Measurements from ENCODE around the gene PLPPR1.

Gene PLPPR1

DNA sequence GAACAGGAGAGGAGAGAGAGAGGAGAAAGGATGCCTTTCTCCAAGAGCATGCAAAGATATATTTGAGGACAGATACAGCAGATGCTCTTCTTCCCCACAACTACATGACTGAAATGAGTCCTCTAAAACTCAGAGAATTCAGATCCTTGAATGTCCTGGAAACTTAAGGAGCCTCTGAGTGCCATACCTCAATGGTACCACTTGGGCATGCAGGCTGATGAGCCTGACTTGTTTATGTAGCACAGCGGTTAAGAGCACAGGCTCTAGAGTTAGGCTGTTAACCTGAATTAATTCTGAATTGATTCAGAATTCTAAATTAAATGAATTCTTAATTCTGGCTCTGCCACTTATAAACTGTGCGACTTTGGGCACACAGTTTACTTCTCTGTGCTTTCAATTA, 5.7 kb downstream of the PLPPR1 start:
- Histone ChIP-seq H4K91ac (ENCODE audit: low read depth, low read length) (no peak overlapping the region), H2BK120ac (ENCODE audit: insufficient read depth, low read length, poor library complexity) (no peak overlapping the region), H3K9ac (ENCODE audit: low read length) (no peak overlapping the region), H3K79me1 (ENCODE audit: low read length) (no peaks in the 10 kb centered on the region), H2AFZ (ENCODE audit: insufficient read depth, low read length, poor library complexity) (no peak overlapping the region), H3K36me3 (ENCODE audit: control insufficient read depth in 1 of 2, insufficient read depth in 2 of 2, low read length in 2 of 2) (no peaks in the 10 kb centered on the region), H3K14ac (ENCODE audit: low read length) (no peak overlapping the region), H2BK5ac (ENCODE audit: low read depth, low read length, poor library complexity) (no peak overlapping the region), H2BK12ac (ENCODE audit: low read length) (no peak overlapping the region), H3K23ac (ENCODE audit: low read length) (no peak overlapping the region), H4K12ac (ENCODE audit: low read depth, low read length) (no peak overlapping the region), H3K4me1 (ENCODE audit: control insufficient read depth in 1 of 2, insufficient read depth in 2 of 2, low read length in 2 of 2) (peaks cover 1 to 2% of the 10 kb centered on the region in 2 experiments), H3K9me3 (ENCODE audit: insufficient read depth, low read depth, low read length) (no peaks in the 10 kb centered on the region), H3K4me2 (ENCODE audit: low read length) (no peak overlapping the region), H2AK5ac (ENCODE audit: low read length) (no peak overlapping the region), H4K8ac (ENCODE audit: low read depth, low read length) (no peak overlapping the region), H3K27me3 (ENCODE audit: insufficient read depth, low read length) (peaks cover 14% of the 10 kb centered on the region), H3K4me3 (ENCODE audit: low read depth, low read length) (no peak overlapping the region), H3K79me2 (ENCODE audit: control insufficient read depth, insufficient read depth, low read length, poor library complexity) (no peaks in the 10 kb centered on the region), H3K18ac (ENCODE audit: low read length) (no peak overlapping the region), H3K4ac (ENCODE audit: low read depth, low read length) (no peak overlapping the region), H3K27ac (ENCODE audit: low read depth, low read length) (no peak overlapping the region)
- WGBS (ENCODE audit: extremely low coverage, insufficient coverage, insufficient read length), result no CpG with 5 or more reads among the region's 2 CpGs
- DNase-seq, result no peak

DNA sequence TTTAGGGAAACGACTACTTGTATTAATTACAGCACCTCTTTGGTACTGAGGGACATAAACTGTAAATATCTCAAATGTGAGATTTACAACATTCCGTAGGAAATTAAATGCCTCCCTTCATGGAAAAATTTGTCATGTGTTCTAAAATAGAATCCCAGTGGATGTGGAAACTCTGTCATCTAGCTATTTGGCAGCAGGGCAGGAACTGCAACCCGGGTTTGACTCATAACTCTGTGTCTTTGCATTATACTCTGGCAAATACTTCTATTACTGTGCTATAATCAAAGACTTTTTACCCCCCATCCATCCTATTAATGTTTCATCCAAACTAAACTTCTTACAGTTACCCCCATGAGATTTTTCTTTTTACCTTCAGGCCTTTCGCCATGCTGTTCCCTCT, 6.6 kb downstream of the PLPPR1 start:
- WGBS (ENCODE audit: extremely low coverage, insufficient coverage, insufficient read length), result no CpG with 5 or more reads among the region's 4 CpGs
- Histone ChIP-seq H3K9me3 (ENCODE audit: insufficient read depth, low read depth, low read length) (no peaks in the 10 kb centered on the region), H3K9ac (ENCODE audit: low read length) (no peak overlapping the region), H3K23ac (ENCODE audit: low read length) (no peak overlapping the region), H2BK120ac (ENCODE audit: insufficient read depth, low read length, poor library complexity) (no peak overlapping the region), H3K79me1 (ENCODE audit: low read length) (no peaks in the 10 kb centered on the region), H3K4me1 (ENCODE audit: control insufficient read depth in 1 of 2, insufficient read depth in 2 of 2, low read length in 2 of 2) (no peaks in the 10 kb centered on the region), H4K12ac (ENCODE audit: low read depth, low read length) (no peak overlapping the region), H3K79me2 (ENCODE audit: control insufficient read depth, insufficient read depth, low read length, poor library complexity) (no peaks in the 10 kb centered on the region), H3K14ac (ENCODE audit: low read length) (no peak overlapping the region), H3K4me3 (ENCODE audit: low read depth, low read length) (no peak overlapping the region), H2BK12ac (ENCODE audit: low read length) (no peak overlapping the region), H4K91ac (ENCODE audit: low read depth, low read length) (no peak overlapping the region), H3K27me3 (ENCODE audit: insufficient read depth, low read length) (peaks cover 5% of the 10 kb centered on the region), H2BK5ac (ENCODE audit: low read depth, low read length, poor library complexity) (no peak overlapping the region), H3K18ac (ENCODE audit: low read length) (no peak overlapping the region), H3K27ac (ENCODE audit: low read depth, low read length) (no peak overlapping the region), H2AK5ac (ENCODE audit: low read length) (no peak overlapping the region), H3K4ac (ENCODE audit: low read depth, low read length) (no peak overlapping the region), H3K4me2 (ENCODE audit: low read length) (no peak overlapping the region), H3K36me3 (ENCODE audit: control insufficient read depth in 1 of 2, insufficient read depth in 2 of 2, low read length in 2 of 2) (no peaks in the 10 kb centered on the region), H2AFZ (ENCODE audit: insufficient read depth, low read length, poor library complexity) (no peak overlapping the region), H4K8ac (ENCODE audit: low read depth, low read length) (no peak overlapping the region)
- no peak for DNase-seq

DNA sequence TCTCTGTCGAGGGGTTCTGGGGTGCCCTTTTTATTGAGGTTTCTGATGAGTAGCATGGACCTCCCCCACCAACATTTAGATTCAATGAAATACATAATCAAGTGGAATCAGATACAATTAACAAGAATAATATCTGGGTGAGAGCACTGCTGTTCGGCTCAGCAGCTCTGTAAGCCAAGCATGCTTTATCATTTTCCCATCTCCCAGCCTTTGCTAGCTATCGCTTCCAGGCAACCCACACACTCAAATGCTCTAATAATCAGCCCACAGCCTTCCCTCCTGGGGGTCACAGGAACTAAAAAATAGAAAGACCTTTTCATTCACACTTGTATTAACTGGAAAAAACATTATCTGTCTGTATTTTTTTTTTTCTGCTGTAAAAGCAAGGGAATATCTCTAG, 8.9 kb downstream of the PLPPR1 start:
- Histone ChIP-seq H4K91ac (ENCODE audit: low read depth, low read length) (no peak overlapping the region), H2BK12ac (ENCODE audit: low read length) (no peak overlapping the region), H3K27me3 (ENCODE audit: insufficient read depth, low read length) (no peaks in the 10 kb centered on the region), H2AFZ (ENCODE audit: insufficient read depth, low read length, poor library complexity) (no peak overlapping the region), H4K12ac (ENCODE audit: low read depth, low read length) (no peak overlapping the region), H3K27ac (ENCODE audit: low read depth, low read length) (no peak overlapping the region), H3K79me2 (ENCODE audit: control insufficient read depth, insufficient read depth, low read length, poor library complexity) (no peaks in the 10 kb centered on the region), H3K23ac (ENCODE audit: low read length) (no peak overlapping the region), H3K14ac (ENCODE audit: low read length) (no peak overlapping the region), H2BK5ac (ENCODE audit: low read depth, low read length, poor library complexity) (no peak overlapping the region), H3K4me3 (ENCODE audit: low read depth, low read length) (no peak overlapping the region), H3K18ac (ENCODE audit: low read length) (no peak overlapping the region), H3K9me3 (ENCODE audit: insufficient read depth, low read depth, low read length) (no peaks in the 10 kb centered on the region), H3K4me2 (ENCODE audit: low read length) (no peak overlapping the region), H3K4ac (ENCODE audit: low read depth, low read length) (no peak overlapping the region), H4K8ac (ENCODE audit: low read depth, low read length) (no peak overlapping the region), H3K4me1 (ENCODE audit: control insufficient read depth in 1 of 2, insufficient read depth in 2 of 2, low read length in 2 of 2) (no peaks in the 10 kb centered on the region), H3K36me3 (ENCODE audit: control insufficient read depth in 1 of 2, insufficient read depth in 2 of 2, low read length in 2 of 2) (no peaks in the 10 kb centered on the region), H2BK120ac (ENCODE audit: insufficient read depth, low read length, poor library complexity) (no peak overlapping the region), H3K79me1 (ENCODE audit: low read length) (no peaks in the 10 kb centered on the region), H3K9ac (ENCODE audit: low read length) (no peak overlapping the region), H2AK5ac (ENCODE audit: low read length) (no peak overlapping the region)
- no CpG with 5 or more reads among the region's 3 CpGs for WGBS (ENCODE audit: extremely low coverage, insufficient coverage, insufficient read length)
- no peak for DNase-seq

DNA sequence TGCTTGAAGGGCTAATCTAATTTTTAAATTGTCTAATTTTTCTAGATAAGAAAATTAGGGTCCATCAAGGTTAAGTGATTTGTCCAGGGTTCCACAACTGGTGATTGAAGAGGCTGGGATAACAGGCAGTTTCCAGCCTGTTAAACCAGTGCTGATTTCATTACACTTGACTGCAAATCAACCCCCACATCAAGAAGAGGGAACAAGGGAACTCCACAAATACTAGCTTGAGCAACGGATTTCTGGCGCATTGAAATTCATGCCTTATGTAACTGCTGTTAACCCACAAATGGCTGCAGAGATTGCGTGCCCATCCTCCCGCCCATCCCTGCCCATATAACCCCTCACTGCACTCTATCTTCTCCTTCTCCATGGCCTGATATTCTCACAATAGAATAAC, 10.0 kb downstream of the PLPPR1 start:
- no peak overlapping the region for H4K91ac ChIP-seq (ENCODE audit: low read depth, low read length)
- no peak overlapping the region for H4K8ac ChIP-seq (ENCODE audit: low read depth, low read length)
- H3K9me3 ChIP-seq (ENCODE audit: insufficient read depth, low read depth, low read length), result no peaks in the 10 kb centered on the region
- no peaks in the 10 kb centered on the region for H3K79me1 ChIP-seq (ENCODE audit: low read length)
- no peaks in the 10 kb centered on the region for H3K4me1 ChIP-seq (ENCODE audit: control insufficient read depth in 1 of 2, insufficient read depth in 2 of 2, low read length in 2 of 2)
- H2AFZ ChIP-seq (ENCODE audit: insufficient read depth, low read length, poor library complexity), result no peak overlapping the region
- H3K27ac ChIP-seq (ENCODE audit: low read depth, low read length), result no peak overlapping the region
- H3K4me2 ChIP-seq (ENCODE audit: low read length), result no peak overlapping the region
- no peak overlapping the region for H2BK120ac ChIP-seq (ENCODE audit: insufficient read depth, low read length, poor library complexity)
- H3K36me3 ChIP-seq (ENCODE audit: control insufficient read depth in 1 of 2, insufficient read depth in 2 of 2, low read length in 2 of 2), result no peaks in the 10 kb centered on the region
- no peak overlapping the region for H3K9ac ChIP-seq (ENCODE audit: low read length)
- H3K27me3 ChIP-seq (ENCODE audit: insufficient read depth, low read length), result no peaks in the 10 kb centered on the region
- no peak overlapping the region for H2AK5ac ChIP-seq (ENCODE audit: low read length)
- no peak overlapping the region for H3K4ac ChIP-seq (ENCODE audit: low read depth, low read length)
- no peaks in the 10 kb centered on the region for H3K79me2 ChIP-seq (ENCODE audit: control insufficient read depth, insufficient read depth, low read length, poor library complexity)
- H3K4me3 ChIP-seq (ENCODE audit: low read depth, low read length), result no peak overlapping the region
- no peak overlapping the region for H3K23ac ChIP-seq (ENCODE audit: low read length)
- DNase-seq, result no peak
- no peak overlapping the region for H4K12ac ChIP-seq (ENCODE audit: low read depth, low read length)
- no CpG with 5 or more reads among the region's 4 CpGs for WGBS (ENCODE audit: extremely low coverage, insufficient coverage, insufficient read length)
- no peak overlapping the region for H3K18ac ChIP-seq (ENCODE audit: low read length)
- H3K14ac ChIP-seq (ENCODE audit: low read length), result no peak overlapping the region
- H2BK12ac ChIP-seq (ENCODE audit: low read length), result no peak overlapping the region
- no peak overlapping the region for H2BK5ac ChIP-seq (ENCODE audit: low read depth, low read length, poor library complexity)
